Measurements from ENCODE around the gene LRRFIP1.
"Not testable (repeated sequence)": the region's sequence is repeated elsewhere in the genome, so short reads cannot be mapped to it uniquely, and the experiment has no call there.

LRRFIP1 gene

DNA sequence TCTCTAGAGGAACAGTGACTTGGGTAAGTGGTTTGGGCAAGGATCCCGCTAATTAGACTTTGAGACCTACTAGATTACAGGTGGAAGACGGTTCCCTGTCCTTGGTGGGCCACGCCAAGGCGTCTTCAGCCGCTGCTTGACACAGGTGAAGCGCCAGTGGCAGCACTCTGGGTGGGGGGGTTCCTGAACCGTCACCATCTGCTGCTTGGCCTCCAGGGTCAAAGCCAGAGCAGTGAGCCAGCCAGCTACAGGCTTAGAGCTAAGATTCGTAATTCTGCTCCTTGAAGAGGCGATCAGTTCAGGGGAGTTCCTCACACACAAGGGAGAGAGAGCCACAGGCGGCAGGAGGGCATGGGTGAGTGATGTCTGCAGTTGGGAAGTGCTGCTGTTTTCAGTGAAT lies 131.8 kb downstream of the LRRFIP1 start:
- DNase-seq (ENCODE audit: insufficient read length, low spot score) (no peak), FAIRE-seq (no peak)
- TF ChIP-seq POLR2A (IDR thresholded peaks at IDR 0.05; ENCODE audit: low read depth, low read length) (no peak), TAF1 (IDR thresholded peaks at IDR 0.05; ENCODE audit: low read depth, low read length) (no peak), SPI1 (IDR thresholded peaks at IDR 0.05; ENCODE audit: low read depth, low read length) (no peak), PAX5 (IDR thresholded peaks at IDR 0.05; ENCODE audit: insufficient read depth, low read length, severe bottlenecking) (no peak), POU2F2 (IDR thresholded peaks at IDR 0.05; ENCODE audit: low read depth, low read length) (no peak), POLR2AphosphoS5 (IDR thresholded peaks at IDR 0.05; ENCODE audit: low read depth, low read length) (no peak)

DNA sequence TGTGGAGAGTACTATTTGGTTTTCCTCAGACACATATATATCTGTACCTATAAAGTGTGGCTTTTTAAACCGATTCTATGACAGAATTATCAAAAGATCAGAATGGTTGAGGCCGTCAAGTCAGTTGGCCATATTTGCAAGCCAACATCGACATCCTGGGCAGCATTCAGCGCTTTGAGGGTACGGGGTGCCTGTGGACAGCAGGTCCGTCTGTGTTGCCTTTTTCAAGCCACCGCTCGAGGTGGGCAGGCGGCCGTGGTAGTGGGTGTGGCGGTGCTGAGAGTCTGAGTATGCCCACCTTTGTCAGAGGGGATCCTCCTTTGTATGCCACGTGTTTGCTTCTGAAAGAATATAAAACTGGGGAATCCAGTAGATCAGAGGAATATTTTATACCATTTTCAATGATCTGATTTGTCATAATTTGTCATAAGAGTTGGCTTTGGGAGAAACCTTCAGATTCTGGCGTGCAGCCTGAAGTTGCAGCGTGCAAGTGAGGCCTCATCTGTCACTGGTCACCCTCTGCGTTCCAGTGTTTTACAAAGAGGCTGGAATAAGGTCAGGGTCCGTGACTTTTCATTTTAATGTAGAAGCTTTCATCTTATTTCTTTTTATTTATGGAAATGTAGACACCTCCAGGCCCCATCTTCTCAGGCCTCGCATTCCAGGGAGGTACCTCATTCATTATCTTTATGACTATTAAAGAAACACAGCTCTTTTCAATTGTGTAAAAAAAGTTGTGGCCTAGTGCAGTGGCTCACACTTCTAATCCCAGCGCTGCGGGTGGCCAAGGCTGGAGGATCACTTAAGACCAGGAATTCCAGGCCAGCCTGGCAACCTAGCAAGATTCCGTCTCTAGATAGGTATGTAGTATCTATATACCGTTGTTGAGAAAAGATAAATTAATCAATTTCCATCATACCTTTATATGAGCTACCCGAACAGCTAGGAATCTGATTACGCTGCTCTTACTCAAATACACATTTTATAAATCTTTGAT lies 133.4 kb downstream of the LRRFIP1 start:
- FAIRE-seq = no peak
- TF ChIP-seq PAX5 (IDR thresholded peaks at IDR 0.05; ENCODE audit: insufficient read depth, low read length, severe bottlenecking) = no peak
- no peak for TF ChIP-seq POU2F2 (IDR thresholded peaks at IDR 0.05; ENCODE audit: low read depth, low read length)
- no peak for TF ChIP-seq SPI1 (IDR thresholded peaks at IDR 0.05; ENCODE audit: low read depth, low read length)
- TF ChIP-seq POLR2A (IDR thresholded peaks at IDR 0.05; ENCODE audit: low read depth, low read length) = no peak
- no peak for TF ChIP-seq POLR2AphosphoS5 (IDR thresholded peaks at IDR 0.05; ENCODE audit: low read depth, low read length)
- TF ChIP-seq TAF1 (IDR thresholded peaks at IDR 0.05; ENCODE audit: low read depth, low read length) = no peak
- DNase-seq (ENCODE audit: insufficient read length, low spot score) = no peak

DNA sequence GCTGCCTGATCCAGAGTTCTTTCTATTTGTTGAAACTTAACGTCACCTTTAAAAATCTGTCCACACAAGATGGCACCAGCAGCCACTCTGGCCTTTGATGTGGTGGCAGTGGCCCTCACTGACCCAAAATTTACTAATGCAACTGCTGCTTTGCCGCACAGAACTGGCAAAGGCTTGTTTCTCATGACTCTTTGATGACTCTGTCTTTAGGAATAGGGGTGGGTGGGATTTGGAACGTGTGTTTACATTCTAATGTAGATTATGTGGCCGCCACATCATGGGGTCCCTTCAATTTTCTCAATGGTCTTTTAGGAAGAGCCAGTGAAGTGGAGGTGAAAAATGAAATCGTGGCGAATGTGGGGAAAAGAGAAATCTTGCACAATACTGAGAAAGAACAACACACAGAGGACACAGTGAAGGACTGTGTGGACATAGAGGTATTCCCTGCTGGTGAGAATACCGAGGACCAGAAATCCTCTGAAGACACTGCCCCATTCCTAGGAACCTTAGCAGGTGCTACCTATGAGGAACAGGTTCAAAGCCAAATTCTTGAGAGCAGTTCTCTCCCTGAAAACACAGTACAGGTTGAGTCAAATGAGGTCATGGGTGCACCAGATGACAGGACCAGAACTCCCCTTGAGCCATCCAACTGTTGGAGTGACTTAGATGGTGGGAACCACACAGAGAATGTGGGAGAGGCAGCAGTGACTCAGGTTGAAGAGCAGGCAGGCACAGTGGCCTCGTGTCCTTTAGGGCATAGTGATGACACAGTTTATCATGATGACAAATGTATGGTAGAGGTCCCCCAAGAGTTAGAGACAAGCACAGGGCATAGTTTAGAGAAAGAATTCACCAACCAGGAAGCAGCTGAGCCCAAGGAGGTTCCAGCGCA lies 135.2 kb downstream of the LRRFIP1 start:
- DNase-seq (ENCODE audit: insufficient read length, low spot score) = not testable (repeated sequence)
- peak; percentile 48 for FAIRE-seq

DNA sequence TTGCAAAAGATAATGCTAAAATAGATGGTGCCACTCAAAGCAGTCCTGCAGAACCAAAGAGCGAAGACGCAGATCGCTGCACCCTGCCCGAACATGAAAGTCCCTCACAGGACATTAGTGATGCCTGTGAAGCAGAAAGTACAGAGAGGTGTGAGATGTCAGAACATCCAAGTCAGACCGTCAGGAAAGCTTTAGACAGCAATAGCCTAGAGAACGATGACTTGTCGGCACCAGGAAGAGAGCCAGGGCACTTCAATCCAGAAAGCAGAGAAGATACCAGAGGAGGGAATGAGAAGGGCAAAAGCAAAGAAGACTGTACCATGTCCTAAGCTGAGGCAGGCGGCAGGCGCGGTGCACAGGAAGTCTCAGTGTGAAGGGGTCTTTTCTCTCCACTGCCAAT lies 136.4 kb downstream of the LRRFIP1 start:
- FAIRE-seq (no peak), DNase-seq (ENCODE audit: insufficient read length, low spot score) (no peak)
- TF ChIP-seq TAF1 (IDR thresholded peaks at IDR 0.05; ENCODE audit: low read depth, low read length) (no peak), POLR2A (IDR thresholded peaks at IDR 0.05; ENCODE audit: low read depth, low read length) (no peak), PAX5 (IDR thresholded peaks at IDR 0.05; ENCODE audit: insufficient read depth, low read length, severe bottlenecking) (no peak), POU2F2 (IDR thresholded peaks at IDR 0.05; ENCODE audit: low read depth, low read length) (no peak), SPI1 (IDR thresholded peaks at IDR 0.05; ENCODE audit: low read depth, low read length) (no peak), POLR2AphosphoS5 (IDR thresholded peaks at IDR 0.05; ENCODE audit: low read depth, low read length) (no peak)

DNA sequence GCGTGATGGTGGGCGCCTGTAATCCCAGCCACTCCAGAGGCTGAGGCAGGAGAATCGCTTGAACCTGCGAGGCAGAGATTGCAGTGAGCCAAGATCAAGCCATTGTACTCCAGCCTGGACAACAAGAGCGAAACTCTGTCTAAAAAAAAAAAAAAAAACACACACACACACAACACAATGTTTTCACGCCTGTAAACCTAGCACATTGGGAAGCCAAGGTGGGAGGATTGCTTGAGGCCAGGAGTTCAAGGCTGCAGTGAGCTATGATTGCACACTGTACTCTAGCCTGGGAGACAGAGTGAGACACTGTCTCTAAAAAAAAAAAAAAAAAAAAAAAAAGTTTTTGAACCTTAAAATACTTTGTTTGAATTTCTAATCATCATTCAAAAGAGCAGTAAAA lies 137.7 kb downstream of the LRRFIP1 start:
- not testable (repeated sequence) for FAIRE-seq; DNase-seq (ENCODE audit: insufficient read length, low spot score)

DNA sequence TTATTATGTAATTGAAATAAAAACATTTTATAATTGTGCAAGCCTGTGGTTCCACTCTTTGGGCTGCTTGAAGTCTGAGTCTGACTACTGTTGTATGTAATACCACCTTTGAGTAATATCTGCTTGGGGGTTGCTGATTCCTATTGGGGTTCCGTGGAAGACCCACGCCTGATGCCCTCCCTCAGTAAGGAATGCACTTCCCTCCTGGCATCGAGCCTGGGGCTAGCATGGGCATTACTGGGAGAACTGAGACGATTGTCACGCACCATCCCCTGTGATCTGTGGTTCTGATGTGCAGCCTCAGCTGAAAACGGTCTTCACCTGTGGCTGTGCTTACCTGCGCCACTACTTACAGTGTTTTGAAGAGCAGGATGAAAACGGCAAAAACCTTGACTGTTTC lies 138.5 kb downstream of the LRRFIP1 start:
- no peak for DNase-seq (ENCODE audit: insufficient read length, low spot score)
- TF ChIP-seq PAX5 (IDR thresholded peaks at IDR 0.05; ENCODE audit: insufficient read depth, low read length, severe bottlenecking) = no peak
- no peak for TF ChIP-seq POLR2A (IDR thresholded peaks at IDR 0.05; ENCODE audit: low read depth, low read length)
- TF ChIP-seq TAF1 (IDR thresholded peaks at IDR 0.05; ENCODE audit: low read depth, low read length) = no peak
- no peak for TF ChIP-seq SPI1 (IDR thresholded peaks at IDR 0.05; ENCODE audit: low read depth, low read length)
- no peak for TF ChIP-seq POU2F2 (IDR thresholded peaks at IDR 0.05; ENCODE audit: low read depth, low read length)
- no peak for TF ChIP-seq POLR2AphosphoS5 (IDR thresholded peaks at IDR 0.05; ENCODE audit: low read depth, low read length)
- FAIRE-seq = no peak

DNA sequence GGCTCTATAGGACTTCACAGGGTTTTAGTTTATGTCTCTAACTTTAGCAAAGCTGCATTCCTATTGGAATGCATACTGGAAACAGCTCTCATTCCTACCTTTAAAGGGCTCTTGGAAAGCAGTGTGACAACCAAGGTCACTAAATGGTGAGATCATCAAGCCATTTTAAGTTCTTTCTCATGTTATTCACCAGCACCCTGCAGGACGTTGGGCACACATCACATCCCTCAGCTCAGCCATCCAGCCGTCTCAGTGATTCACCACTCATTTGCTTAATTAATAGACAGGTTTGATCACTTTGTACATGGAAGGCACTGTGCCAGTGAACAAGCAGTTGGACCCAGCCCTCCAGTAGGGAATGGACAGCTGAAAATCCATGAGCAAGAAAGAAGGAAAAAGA lies 139.0 kb downstream of the LRRFIP1 start:
- DNase-seq (ENCODE audit: insufficient read length, low spot score) = no peak
- peak; percentile 33 for FAIRE-seq
- TF ChIP-seq TAF1 (IDR thresholded peaks at IDR 0.05; ENCODE audit: low read depth, low read length) = no peak
- TF ChIP-seq POLR2A (IDR thresholded peaks at IDR 0.05; ENCODE audit: low read depth, low read length) = no peak
- TF ChIP-seq SPI1 (IDR thresholded peaks at IDR 0.05; ENCODE audit: low read depth, low read length) = no peak
- no peak for TF ChIP-seq POU2F2 (IDR thresholded peaks at IDR 0.05; ENCODE audit: low read depth, low read length)
- no peak for TF ChIP-seq PAX5 (IDR thresholded peaks at IDR 0.05; ENCODE audit: insufficient read depth, low read length, severe bottlenecking)
- no peak for TF ChIP-seq POLR2AphosphoS5 (IDR thresholded peaks at IDR 0.05; ENCODE audit: low read depth, low read length)

DNA sequence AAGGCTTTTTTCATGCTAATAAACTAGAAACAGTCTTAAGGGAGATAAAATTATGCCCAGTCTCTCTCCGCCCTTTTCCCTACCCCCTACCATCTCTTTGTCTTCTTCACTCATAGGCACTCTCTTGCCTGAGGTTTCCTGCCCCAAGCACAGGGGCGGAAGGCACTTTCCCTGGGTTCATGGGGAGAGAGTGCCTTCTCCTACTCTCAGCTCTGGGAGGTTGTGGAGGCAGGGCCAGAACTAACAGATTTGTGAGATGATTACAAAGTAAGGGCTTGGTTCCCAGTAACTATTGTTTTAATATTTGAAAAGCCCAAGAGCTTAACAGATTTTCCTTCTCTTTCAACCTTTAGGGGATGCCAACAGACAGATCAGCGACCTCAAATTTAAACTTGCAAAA lies 145.1 kb downstream of the LRRFIP1 start:
- TF ChIP-seq SPI1 (IDR thresholded peaks at IDR 0.05; ENCODE audit: low read depth, low read length) = no peak
- no peak for TF ChIP-seq POU2F2 (IDR thresholded peaks at IDR 0.05; ENCODE audit: low read depth, low read length)
- TF ChIP-seq TAF1 (IDR thresholded peaks at IDR 0.05; ENCODE audit: low read depth, low read length) = no peak
- TF ChIP-seq POLR2AphosphoS5 (IDR thresholded peaks at IDR 0.05; ENCODE audit: low read depth, low read length) = no peak
- TF ChIP-seq POLR2A (IDR thresholded peaks at IDR 0.05; ENCODE audit: low read depth, low read length) = no peak
- no peak for TF ChIP-seq PAX5 (IDR thresholded peaks at IDR 0.05; ENCODE audit: insufficient read depth, low read length, severe bottlenecking)
- no peak for FAIRE-seq
- DNase-seq (ENCODE audit: insufficient read length, low spot score) = no peak

DNA sequence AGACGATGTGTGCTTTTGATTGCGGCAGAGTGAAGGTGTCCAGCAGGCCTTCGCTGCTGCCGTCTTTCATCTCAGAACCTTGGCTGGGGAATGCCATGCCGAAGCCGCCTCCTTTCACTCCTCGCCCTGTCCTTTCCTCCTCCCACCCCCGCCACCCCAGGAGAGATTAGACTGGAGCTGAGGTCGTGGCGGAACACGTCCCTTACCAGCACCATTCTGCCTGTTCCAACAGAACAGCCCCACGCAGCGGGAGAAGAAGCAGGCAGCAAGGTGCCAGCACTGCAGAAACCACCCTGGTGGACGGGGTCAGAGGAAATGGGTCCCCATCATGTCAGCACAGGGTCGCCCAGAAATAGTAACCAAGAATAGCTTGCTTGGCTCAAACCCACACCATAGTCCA lies 146.4 kb downstream of the LRRFIP1 start:
- DNase-seq (ENCODE audit: insufficient read length, low spot score) = no peak
- TF ChIP-seq POLR2A (IDR thresholded peaks at IDR 0.05; ENCODE audit: low read depth, low read length) = no peak
- no peak for TF ChIP-seq POU2F2 (IDR thresholded peaks at IDR 0.05; ENCODE audit: low read depth, low read length)
- no peak for TF ChIP-seq POLR2AphosphoS5 (IDR thresholded peaks at IDR 0.05; ENCODE audit: low read depth, low read length)
- no peak for TF ChIP-seq SPI1 (IDR thresholded peaks at IDR 0.05; ENCODE audit: low read depth, low read length)
- no peak for TF ChIP-seq TAF1 (IDR thresholded peaks at IDR 0.05; ENCODE audit: low read depth, low read length)
- no peak for TF ChIP-seq PAX5 (IDR thresholded peaks at IDR 0.05; ENCODE audit: insufficient read depth, low read length, severe bottlenecking)
- FAIRE-seq = no peak
